H9 (cell line): Measurements from ENCODE around the gene SGCE. TPM values are rescaled to one million over a fixed set of nuclear protein-coding genes. Genes with fewer than 3 reads are reported as not detected.

Source experiments
- DNase-seq: peaks from one replicate; pipeline ENCODE4 v3.0.0-alpha.2; 2017
- H2AFZ ChIP-seq: one replicate; pipeline ENCODE4 v1.6.1; 2013; ENCODE audit warnings: mild to moderate bottlenecking, low read length, control low read depth, moderate library complexity
- H2AK5ac ChIP-seq: 2 replicates; pipeline ENCODE4 v1.6.1; 2013; ENCODE audit warnings: low read length, control low read depth, mixed read lengths; ENCODE audit not compliant: insufficient read length
- H2BK120ac ChIP-seq: one replicate; pipeline ENCODE4 v1.6.1; 2013; ENCODE audit warnings: low read depth, mild to moderate bottlenecking, low read length, control low read depth, inconsistent platforms; ENCODE audit not compliant: poor library complexity, severe bottlenecking
- H2BK12ac ChIP-seq: 2 replicates; pipeline ENCODE4 v1.6.1; 2013; ENCODE audit warnings: low read length, control low read depth, mixed read lengths, low read depth; ENCODE audit not compliant: insufficient read length
- H2BK15ac ChIP-seq: 2 replicates; pipeline ENCODE4 v1.6.1; 2013; ENCODE audit warnings: low read depth, low read length, control low read depth
- H2BK20ac ChIP-seq: one replicate; pipeline ENCODE4 v1.6.1; 2013; ENCODE audit warnings: low read depth, mild to moderate bottlenecking, low read length, control low read depth, inconsistent platforms; ENCODE audit not compliant: poor library complexity, severe bottlenecking
- H2BK5ac ChIP-seq: 2 replicates; pipeline ENCODE4 v1.6.1; 2013; ENCODE audit warnings: low read length, control low read depth, mixed read lengths; ENCODE audit not compliant: insufficient read length
- H3K14ac ChIP-seq: 2 replicates; pipeline ENCODE4 v1.6.1; 2013; ENCODE audit warnings: low read length, control low read depth; ENCODE audit not compliant: insufficient read depth
- H3K18ac ChIP-seq: 2 replicates; pipeline ENCODE4 v1.6.1; 2013; ENCODE audit warnings: low read depth, mild to moderate bottlenecking, mixed read lengths, low read length, control low read depth; ENCODE audit not compliant: insufficient read length
- H3K23ac ChIP-seq: 2 replicates; pipeline ENCODE4 v1.6.1; 2013; ENCODE audit warnings: low read length, control low read depth, mixed read lengths, low read depth; ENCODE audit not compliant: insufficient read length
- H3K23me2 ChIP-seq: 2 replicates; pipeline ENCODE4 v1.6.1; 2013; ENCODE audit warnings: low read depth, mild to moderate bottlenecking, mixed read lengths, low read length, control low read depth; ENCODE audit not compliant: insufficient read length, poor library complexity, severe bottlenecking
- H3K27ac ChIP-seq: 2 replicates; pipeline ENCODE4 v1.5.1; 2013; ENCODE audit warnings: low read length, control low read depth, mixed read lengths, low read depth; ENCODE audit not compliant: insufficient read length
- H3K27me3 ChIP-seq: 2 replicates; pipeline ENCODE4 v1.6.1; 2013; ENCODE audit warnings: low read length, control low read depth, inconsistent platforms; ENCODE audit not compliant: insufficient read depth
- H3K4ac ChIP-seq: 2 replicates; pipeline ENCODE4 v1.6.1; 2013; ENCODE audit warnings: low read depth, mild to moderate bottlenecking, control low read depth, inconsistent platforms, low read length, moderate library complexity
- H3K4me1 ChIP-seq: 2 replicates; pipeline ENCODE4 v1.6.1; 2013; ENCODE audit warnings: low read length, control low read depth, inconsistent platforms; ENCODE audit not compliant: insufficient read depth
- H3K4me2 ChIP-seq: 2 replicates; pipeline ENCODE4 v1.6.1; 2013; ENCODE audit warnings: low read length, control low read depth, mixed read lengths; ENCODE audit not compliant: insufficient read length, insufficient read depth
- H3K56ac ChIP-seq: 2 replicates; pipeline ENCODE4 v1.6.1; 2013; ENCODE audit warnings: low read depth, mild to moderate bottlenecking, mixed read lengths, low read length, control low read depth; ENCODE audit not compliant: insufficient read length
- H3K79me1 ChIP-seq: 2 replicates; pipeline ENCODE4 v1.6.1; 2013; ENCODE audit warnings: low read depth, mild to moderate bottlenecking, moderate library complexity, low read length, control low read depth, inconsistent platforms; ENCODE audit not compliant: insufficient read depth, poor library complexity, severe bottlenecking
- H3K79me2 ChIP-seq: 2 replicates; pipeline ENCODE4 v1.6.1; 2013; ENCODE audit warnings: low read length, control low read depth, inconsistent platforms; ENCODE audit not compliant: insufficient read depth
- H3K9ac ChIP-seq: 2 replicates; pipeline ENCODE4 v1.6.1; 2013; ENCODE audit warnings: low read length, control low read depth, mixed read lengths; ENCODE audit not compliant: insufficient read length; ENCODE audit errors: extremely low read depth
- H3K9me3 ChIP-seq: one replicate; pipeline ENCODE4 v1.6.1; 2013; ENCODE audit warnings: low read depth, low read length, inconsistent platforms; ENCODE audit not compliant: control insufficient read depth
- H3T11ph ChIP-seq: one replicate; pipeline ENCODE4 v1.6.1; 2013; ENCODE audit warnings: mild to moderate bottlenecking, low read length, control low read depth, inconsistent platforms
- H4K20me1 ChIP-seq: one replicate; pipeline ENCODE4 v1.6.1; 2013; ENCODE audit not compliant: control insufficient read depth, insufficient read length, insufficient read depth
- H4K5ac ChIP-seq: 2 replicates; pipeline ENCODE4 v1.6.1; 2013; ENCODE audit warnings: low read depth, mild to moderate bottlenecking, mixed read lengths, low read length, control low read depth; ENCODE audit not compliant: insufficient read length
- H4K8ac ChIP-seq: replicated peaks from 2 replicates; pipeline ENCODE4 v1.6.1; 2013; ENCODE audit warnings: low read length, control low read depth, mixed read lengths, low read depth; ENCODE audit not compliant: insufficient read length
- H4K91ac ChIP-seq: 2 replicates; pipeline ENCODE4 v1.6.1; 2013; ENCODE audit warnings: low read depth, mild to moderate bottlenecking, moderate library complexity, mixed read lengths, low read length, control low read depth; ENCODE audit not compliant: insufficient read length
- H3K27ac Mint-ChIP-seq, 3 experiments: 2 replicates in 2 of 3; 3 replicates in 1 of 3; pipeline ENCODE4 v1.8.0; 2020 to 2021; ENCODE audit warnings: mixed read lengths in 3 of 3, mild to moderate bottlenecking in 1 of 3, moderate library complexity in 1 of 3
- H3K27me3 Mint-ChIP-seq: 2 replicates; pipeline ENCODE4 v1.8.0; 2021; ENCODE audit warnings: low read depth, mild to moderate bottlenecking, moderate library complexity, mixed read lengths
- H3K36me3 Mint-ChIP-seq, 3 experiments: 2 replicates in 2 of 3; 3 replicates in 1 of 3; pipeline ENCODE4 v1.8.0; 2020 to 2021; ENCODE audit warnings: low read depth in 3 of 3, mixed read lengths in 3 of 3; ENCODE audit not compliant: insufficient read depth in 1 of 3
- H3K4me1 Mint-ChIP-seq, 2 experiments: 2 replicates each; pipeline ENCODE4 v1.8.0; 2020; ENCODE audit warnings: mixed read lengths in 2 of 2
- H3K4me3 Mint-ChIP-seq, 2 experiments: 2 replicates in 1 of 2; 3 replicates in 1 of 2; pipeline ENCODE4 v1.8.0; 2020 to 2021; ENCODE audit warnings: mild to moderate bottlenecking in 2 of 2, mixed read lengths in 2 of 2, moderate library complexity in 1 of 2
- H3K9me3 Mint-ChIP-seq, 2 experiments: 2 replicates in 1 of 2; 3 replicates in 1 of 2; pipeline ENCODE4 v1.8.0; 2020; ENCODE audit warnings: mild to moderate bottlenecking in 2 of 2, mixed read lengths in 2 of 2, moderate library complexity in 1 of 2
- WGBS: extraction: QIAGEN DNeasy Blood & Tissue Kit; methylation state at CpG from one replicate; pipeline ENCODE4 v1.1.7; 2013; ENCODE audit warnings: missing lambda C conversion rate, low lambda C conversion rate, mixed read lengths; ENCODE audit not compliant: insufficient read length; ENCODE audit errors: extremely low coverage; 5-methylcytosine and 5-hydroxymethylcytosine counted together
- total RNA-seq: library from RNA; stranded (reverse); gene quantifications from 2 replicates; pipeline ENCODE4 v1.2.1, GENCODE V29; 2021
- TF ChIP-seq, protein P1 (sequence below): fragments of 200-600 bp; sonication (generic); conservative IDR thresholded peaks from 3 replicates; pipeline ENCODE4 v1.8.0; 2021; ENCODE audit warnings: antibody characterized with exemption, mild to moderate bottlenecking

SGCE gene
- total RNA-seq, 1 experiment from 2014 or later, result 30.5 TPM

DNA sequence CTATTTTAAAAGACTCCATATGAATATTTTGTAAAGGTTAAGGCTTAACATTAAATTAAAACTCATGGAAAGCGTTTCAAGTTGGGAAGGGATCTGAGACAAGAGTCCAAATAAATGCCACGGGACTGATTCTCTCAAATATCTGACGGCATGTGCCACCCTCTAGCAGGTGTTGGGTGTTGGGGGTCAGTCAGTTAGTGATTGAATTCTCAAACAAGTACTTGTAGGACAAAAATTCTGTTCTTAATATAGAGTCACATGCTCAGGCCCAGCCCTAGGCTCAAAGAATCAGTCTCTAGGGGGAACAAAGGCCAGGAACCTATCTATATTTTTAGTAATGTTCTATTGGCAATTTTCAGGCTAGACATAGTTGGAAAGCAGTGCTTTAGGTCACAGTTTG lies 39.1 kb downstream of the SGCE start:
- Histone ChIP-seq H2BK5ac (no peak overlapping the region), H4K5ac (no peak overlapping the region), H4K20me1 (no peaks in the 10 kb centered on the region), H3K9me3 (no peaks in the 10 kb centered on the region), H3K14ac (no peak overlapping the region), H2BK120ac (no peak overlapping the region), H3K9ac (no peak overlapping the region), H3K27ac (no peak overlapping the region), H2AK5ac (no peak overlapping the region), H3K23me2 (no peaks in the 10 kb centered on the region), H3K4ac (no peak overlapping the region), H4K8ac (no peak overlapping the region), H3K56ac (no peak overlapping the region), H3K23ac (no peak overlapping the region), H3K4me1 (no peaks in the 10 kb centered on the region), H3T11ph (no peak overlapping the region), H3K18ac (no peak overlapping the region), H3K79me1 (no peaks in the 10 kb centered on the region), H3K27me3 (no peaks in the 10 kb centered on the region), H2AFZ (no peak overlapping the region), H3K4me2 (no peak overlapping the region), H2BK15ac (no peak overlapping the region), H2BK12ac (no peak overlapping the region), H4K91ac (no peak overlapping the region), H3K79me2 (no peaks in the 10 kb centered on the region), H2BK20ac (no peak overlapping the region)
- TF ChIP-seq, protein P1, sequence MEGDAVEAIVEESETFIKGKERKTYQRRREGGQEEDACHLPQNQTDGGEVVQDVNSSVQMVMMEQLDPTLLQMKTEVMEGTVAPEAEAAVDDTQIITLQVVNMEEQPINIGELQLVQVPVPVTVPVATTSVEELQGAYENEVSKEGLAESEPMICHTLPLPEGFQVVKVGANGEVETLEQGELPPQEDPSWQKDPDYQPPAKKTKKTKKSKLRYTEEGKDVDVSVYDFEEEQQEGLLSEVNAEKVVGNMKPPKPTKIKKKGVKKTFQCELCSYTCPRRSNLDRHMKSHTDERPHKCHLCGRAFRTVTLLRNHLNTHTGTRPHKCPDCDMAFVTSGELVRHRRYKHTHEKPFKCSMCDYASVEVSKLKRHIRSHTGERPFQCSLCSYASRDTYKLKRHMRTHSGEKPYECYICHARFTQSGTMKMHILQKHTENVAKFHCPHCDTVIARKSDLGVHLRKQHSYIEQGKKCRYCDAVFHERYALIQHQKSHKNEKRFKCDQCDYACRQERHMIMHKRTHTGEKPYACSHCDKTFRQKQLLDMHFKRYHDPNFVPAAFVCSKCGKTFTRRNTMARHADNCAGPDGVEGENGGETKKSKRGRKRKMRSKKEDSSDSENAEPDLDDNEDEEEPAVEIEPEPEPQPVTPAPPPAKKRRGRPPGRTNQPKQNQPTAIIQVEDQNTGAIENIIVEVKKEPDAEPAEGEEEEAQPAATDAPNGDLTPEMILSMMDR, result no peak
- H3K27ac Mint-ChIP-seq, result no peak overlapping the region
- no peak for DNase-seq
- no CpG with 5 or more reads among the region's 3 CpGs for WGBS
- H3K36me3 Mint-ChIP-seq, result peaks cover 0 to 4% (median 0%) of the 10 kb centered on the region in 3 experiments; a peak in 2 of 7 replicates
- no peaks in the 10 kb centered on the region for H3K4me1 Mint-ChIP-seq
- H3K4me3 Mint-ChIP-seq, result no peak overlapping the region
- H3K9me3 Mint-ChIP-seq, result no peaks in the 10 kb centered on the region
- H3K27me3 Mint-ChIP-seq, result no peaks in the 10 kb centered on the region
